Measurements from ENCODE around the gene KRT31. TPM values are rescaled to one million over a fixed set of nuclear protein-coding genes. Genes with fewer than 3 reads are reported as not detected.

Gene KRT31
- total and polyA plus RNA-seq, 2 of the 13 experiments (the other 11 are each of a cell fraction or from before 2014, with no cell fraction given) = 0.05 TPM; not detected in 1

- peaks cover 2 to 14% of the 10 kb centered on the region in 2 experiments; a peak in 3 of 5 replicates for H3K27me3 ChIP-seq (ENCODE audit: control insufficient read depth in 1 of 2, insufficient read depth in 2 of 2, low read length in 2 of 2)
- DNase-seq (ENCODE audit: low spot score) (no peak), ATAC-seq (no peak), FAIRE-seq (no peak)
- intact Hi-C loops (cut with micrococcal nuclease; ENCODE audit: unreplicated experiment) (no loop called here), in situ Hi-C loops (cut with HindIII; ENCODE audit: extremely low pct_ligation_motif_present, low pct_unique_long_range_greater_than_20kb) (no loop called here)
- WGBS (ENCODE audit: low lambda C conversion rate) = 52% methylated on average over 10 of the region's 10 CpGs
- H3K79me2 ChIP-seq (ENCODE audit: insufficient read depth, low read length) = no peaks in the 10 kb centered on the region
- H2AFZ ChIP-seq (ENCODE audit: low read length) = no peak overlapping the region
- H3K9ac ChIP-seq (ENCODE audit: insufficient read depth, low read depth, low read length) = no peak overlapping the region
- POLR2A ChIA-PET = no interaction called here
- no TSS peak for BruUV-seq (replicated peaks)
- no peak overlapping the region for H3K4me3 ChIP-seq (replicated peaks in 1 of 3; ENCODE audit: insufficient read depth in 1 of 3, low read depth in 2 of 3, low read length in 3 of 3)
- H3K36me3 ChIP-seq (replicated peaks in 1 of 2; ENCODE audit: control insufficient read depth in 1 of 2, insufficient read depth in 2 of 2, low read length in 2 of 2) = no peaks in the 10 kb centered on the region
- CTCF ChIA-PET (ENCODE audit: low intra/inter-chr PET ratio, low total read pairs) = no interaction called here
- no peak for TF ChIP-seq HNF4A (CRISPR knock-in tag; IDR thresholded peaks at IDR 0.05)
- TF ChIP-seq ARID2 (CRISPR knock-in tag; IDR thresholded peaks at IDR 0.05; ENCODE audit: borderline replicate concordance) = no peak
- no peak for TF ChIP-seq SSRP1 (CRISPR knock-in tag; IDR thresholded peaks at IDR 0.05)
- TF ChIP-seq TMF1 (CRISPR knock-in tag; IDR thresholded peaks at IDR 0.05; ENCODE audit: low read depth) = no peak
- TF ChIP-seq MEF2D (CRISPR knock-in tag; IDR thresholded peaks at IDR 0.05) = no peak
- no peak overlapping the region for H3K4me2 ChIP-seq (ENCODE audit: low read depth, low read length)
- no peaks in the 10 kb centered on the region for H3K9me3 ChIP-seq (ENCODE audit: low read length)
- no peak overlapping the region for H3K27ac ChIP-seq (ENCODE audit: extremely low read length, insufficient read depth, low read length)
- no peaks in the 10 kb centered on the region for H3K4me1 ChIP-seq (ENCODE audit: insufficient read depth, low read length)
- no peaks in the 10 kb centered on the region for H4K20me1 ChIP-seq (ENCODE audit: insufficient read depth, low read length)
Observed at GRCh38 chr17:41393826-41394225, 3.6 kb downstream of the KRT31 start.

- Histone ChIP-seq H3K27me3 (ENCODE audit: control insufficient read depth in 1 of 2, insufficient read depth in 2 of 2, low read length in 2 of 2) (peaks cover 2 to 14% of the 10 kb centered on the region in 2 experiments; a peak in 3 of 5 replicates), H3K79me2 (ENCODE audit: insufficient read depth, low read length) (no peaks in the 10 kb centered on the region), H3K36me3 (replicated peaks in 1 of 2; ENCODE audit: control insufficient read depth in 1 of 2, insufficient read depth in 2 of 2, low read length in 2 of 2) (no peaks in the 10 kb centered on the region), H3K4me3 (replicated peaks in 1 of 3; ENCODE audit: insufficient read depth in 1 of 3, low read depth in 2 of 3, low read length in 3 of 3) (no peak overlapping the region), H4K20me1 (ENCODE audit: insufficient read depth, low read length) (no peaks in the 10 kb centered on the region), H2AFZ (ENCODE audit: low read length) (no peak overlapping the region), H3K9ac (ENCODE audit: insufficient read depth, low read depth, low read length) (no peak overlapping the region), H3K27ac (ENCODE audit: extremely low read length, insufficient read depth, low read length) (no peak overlapping the region), H3K9me3 (ENCODE audit: low read length) (no peaks in the 10 kb centered on the region), H3K4me2 (ENCODE audit: low read depth, low read length) (no peak overlapping the region), H3K4me1 (ENCODE audit: insufficient read depth, low read length) (no peaks in the 10 kb centered on the region)
- no TSS peak for BruUV-seq (replicated peaks)
- no peak for ATAC-seq
- 29% methylated on average over 5 of the region's 5 CpGs for WGBS (ENCODE audit: low lambda C conversion rate)
- no peak for DNase-seq (ENCODE audit: low spot score)
- CTCF ChIA-PET (ENCODE audit: low intra/inter-chr PET ratio, low total read pairs) = no interaction called here
- in situ Hi-C loops (cut with HindIII; ENCODE audit: extremely low pct_ligation_motif_present, low pct_unique_long_range_greater_than_20kb) = no loop called here
- FAIRE-seq = no peak
- POLR2A ChIA-PET = no interaction called here
- intact Hi-C loops (cut with micrococcal nuclease; ENCODE audit: unreplicated experiment) = no loop called here
- TF ChIP-seq ZNF333 (CRISPR knock-in tag; IDR thresholded peaks at IDR 0.05; ENCODE audit: borderline replicate concordance) (no peak), IRF1 (CRISPR knock-in tag; IDR thresholded peaks at IDR 0.05; ENCODE audit: low read depth) (no peak), THRA (CRISPR knock-in tag; IDR thresholded peaks at IDR 0.05; ENCODE audit: borderline replicate concordance) (no peak), FLYWCH1 (CRISPR knock-in tag; IDR thresholded peaks at IDR 0.05) (no peak), SIX4 (CRISPR knock-in tag; IDR thresholded peaks at IDR 0.05) (no peak), ATF5 (CRISPR knock-in tag; IDR thresholded peaks at IDR 0.05; ENCODE audit: low read depth) (no peak), ZBTB2 (CRISPR knock-in tag; IDR thresholded peaks at IDR 0.05; ENCODE audit: low read depth) (no peak), ZSCAN5A (CRISPR knock-in tag; IDR thresholded peaks at IDR 0.05; ENCODE audit: borderline replicate concordance) (no peak)
Observed at GRCh38 chr17:41393294-41393693, 4.1 kb downstream of the KRT31 start.
